Hindlimb muscle (tissue), 1 donor: ENCODE data around the gene PTGER3. TPM values are rescaled to one million over a fixed set of nuclear protein-coding genes. Genes with fewer than 3 reads are reported as not detected.

Source experiments
- DNase-seq: peaks from one replicate; pipeline ENCODE4 v3.0.0-alpha.2; 2013
- polyA plus RNA-seq: library from polyadenylated mRNA; unstranded; fragments of 120-200 nt; gene quantifications from one replicate; pipeline ENCODE4 v1.2.1, GENCODE V29; 2013; ENCODE audit not compliant: insufficient read length

Gene PTGER3
- 1.2 TPM for polyA plus RNA-seq

DNA sequence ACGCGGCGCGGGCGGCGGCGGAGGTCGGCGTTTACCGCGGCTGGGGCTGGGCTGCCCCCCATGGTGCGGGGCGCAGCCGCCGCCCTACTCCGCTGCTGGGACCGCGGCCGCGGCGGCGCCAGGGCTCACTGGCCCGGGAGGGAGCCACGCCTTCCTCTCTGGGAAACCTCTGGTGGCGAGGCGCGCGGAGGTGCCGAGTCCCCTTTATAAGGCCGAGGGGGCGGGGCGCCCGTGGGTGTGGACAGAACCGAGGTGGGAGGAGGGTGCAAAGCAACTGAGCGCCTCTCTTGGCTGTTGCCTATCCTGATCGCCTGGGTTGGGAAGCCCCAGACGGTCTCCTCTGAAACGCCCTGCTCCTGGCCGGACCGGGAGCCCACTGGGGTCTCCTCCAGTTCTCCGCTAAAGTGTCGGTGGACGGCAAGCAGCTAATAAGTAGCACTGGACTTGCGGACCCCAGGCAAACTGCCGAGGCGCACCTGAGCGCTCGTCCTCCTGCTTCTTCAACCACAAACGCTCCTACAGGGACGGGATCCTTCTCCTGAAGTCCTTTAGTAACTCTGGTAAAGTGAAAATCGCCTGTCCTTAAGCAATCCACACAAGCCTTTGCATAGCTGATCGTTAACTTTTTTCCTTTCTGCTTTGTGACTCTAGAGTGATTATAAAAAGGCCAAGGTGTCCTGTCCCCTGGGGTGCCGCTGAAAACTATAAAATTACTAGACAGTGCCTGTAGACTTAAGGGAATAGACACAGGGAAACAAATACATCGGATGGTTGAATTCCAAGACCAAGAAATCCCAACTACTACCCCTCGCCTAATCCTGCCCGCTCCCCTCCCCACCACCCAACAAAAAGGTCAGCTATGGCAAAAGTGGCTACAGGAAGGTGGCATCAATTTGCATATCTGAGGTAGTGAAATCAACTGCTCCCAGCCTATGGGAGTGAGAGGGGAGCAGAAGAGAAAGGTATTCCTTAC lies at the start of gene PTGER3:
PTGER3 (minus strand) TSS at position 182 of the 973 bp plus-strand sequence. CDS start 239 bp downstream, outside the sequence.
- DNase-seq: no peak

DNA sequence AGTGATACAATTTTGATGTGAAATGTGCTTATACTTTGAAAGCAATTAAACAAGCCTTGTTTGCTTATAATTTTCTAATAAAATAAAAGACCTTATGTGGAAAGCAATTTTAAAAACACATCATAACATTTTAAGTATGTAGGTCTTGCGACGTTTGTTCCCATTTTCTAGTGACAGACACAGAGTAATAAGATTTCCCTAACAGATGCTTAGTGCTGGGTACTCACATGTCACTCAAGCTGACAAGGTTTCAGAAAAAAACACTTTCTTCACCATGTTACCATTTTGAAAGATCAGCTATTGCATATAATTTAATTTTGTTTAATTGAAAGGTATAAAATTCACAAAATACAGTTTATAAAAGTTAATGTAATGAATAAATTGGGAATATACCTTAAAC lies 47.3 kb upstream of the PTGER3 start:
- DNase-seq: no peak

DNA sequence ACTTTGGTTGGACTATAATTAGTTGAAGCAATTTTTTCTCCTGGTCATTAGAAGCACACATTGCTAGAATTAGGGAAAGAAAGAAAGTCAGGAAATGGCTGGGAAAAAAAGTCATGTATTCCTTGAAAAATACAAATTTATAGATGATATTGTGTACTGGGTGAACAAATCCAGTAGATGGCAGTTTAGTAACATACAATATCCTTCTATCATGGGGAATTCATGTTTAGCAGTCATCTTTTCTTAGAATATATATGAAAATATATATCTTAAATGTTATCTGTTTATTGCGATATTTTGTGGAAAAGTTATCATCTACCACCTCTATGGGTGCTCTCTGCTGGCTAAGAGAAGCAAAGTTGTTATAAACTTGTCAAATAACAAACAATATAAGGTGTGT lies 46.3 kb upstream of the PTGER3 start:
- no peak for DNase-seq

DNA sequence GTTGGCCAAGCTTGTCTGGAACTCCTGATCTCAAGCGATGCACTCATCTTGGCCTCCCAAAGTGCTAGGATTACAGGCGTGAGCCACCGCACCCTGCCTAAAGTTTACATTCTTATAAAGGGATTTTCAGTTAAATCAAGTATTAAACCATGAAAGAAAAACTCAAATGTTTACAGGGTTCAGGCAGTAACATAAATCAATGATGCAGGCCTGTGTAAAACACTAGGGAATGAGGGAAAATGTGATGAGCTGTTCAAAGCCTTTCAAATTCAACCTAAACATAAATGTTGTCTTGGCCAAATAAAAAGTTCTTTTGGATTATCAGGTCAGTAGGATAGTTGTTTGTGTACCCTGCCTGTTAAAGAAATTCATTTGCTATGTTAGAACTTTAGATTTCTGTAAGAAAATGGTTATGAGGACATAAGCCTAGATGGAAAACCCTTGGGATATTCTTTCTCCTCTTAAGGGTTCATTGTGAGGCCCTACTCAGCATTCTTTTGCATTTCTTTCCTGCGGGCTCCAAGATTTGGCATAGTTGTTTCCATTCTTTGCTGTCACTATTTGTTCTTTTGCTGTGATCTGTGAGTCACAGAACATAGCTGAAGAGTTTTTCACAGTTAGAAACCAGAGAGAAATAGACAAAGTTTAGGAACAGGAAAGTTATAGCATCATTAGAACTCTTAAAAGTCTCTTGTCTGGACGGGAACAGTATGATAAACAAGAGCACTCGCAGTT lies 42.1 kb upstream of the PTGER3 start:
- DNase-seq: no peak

DNA sequence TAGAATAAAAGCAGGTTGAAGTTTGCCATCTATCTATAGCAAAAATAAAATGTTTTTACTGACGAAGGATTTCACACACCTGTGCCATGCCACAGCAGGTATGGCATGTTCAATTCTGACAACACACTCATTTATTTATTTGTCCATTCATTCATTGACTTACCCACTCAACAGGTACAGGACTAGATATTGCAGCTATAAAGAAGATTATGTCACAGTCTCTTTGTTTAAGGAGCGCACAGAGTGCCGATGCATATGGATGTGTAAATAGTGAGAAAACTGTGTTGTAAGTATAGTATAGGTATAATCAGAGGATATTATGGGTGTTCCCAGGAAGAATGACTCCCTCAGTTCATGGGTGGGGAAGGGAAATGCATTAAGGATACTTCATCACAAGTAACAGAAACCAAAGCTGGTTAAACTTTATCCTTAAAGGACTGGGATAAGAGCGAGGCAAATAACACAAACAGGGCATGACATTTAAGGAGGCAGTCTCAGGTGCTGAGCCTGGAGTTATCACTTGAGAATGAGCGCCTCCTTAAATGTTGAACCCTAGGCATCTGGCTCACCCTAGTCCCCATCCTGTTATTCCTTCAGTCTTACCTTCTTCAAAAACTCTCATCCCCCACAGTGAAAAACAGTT lies 41.1 kb upstream of the PTGER3 start:
- DNase-seq: no peak

DNA sequence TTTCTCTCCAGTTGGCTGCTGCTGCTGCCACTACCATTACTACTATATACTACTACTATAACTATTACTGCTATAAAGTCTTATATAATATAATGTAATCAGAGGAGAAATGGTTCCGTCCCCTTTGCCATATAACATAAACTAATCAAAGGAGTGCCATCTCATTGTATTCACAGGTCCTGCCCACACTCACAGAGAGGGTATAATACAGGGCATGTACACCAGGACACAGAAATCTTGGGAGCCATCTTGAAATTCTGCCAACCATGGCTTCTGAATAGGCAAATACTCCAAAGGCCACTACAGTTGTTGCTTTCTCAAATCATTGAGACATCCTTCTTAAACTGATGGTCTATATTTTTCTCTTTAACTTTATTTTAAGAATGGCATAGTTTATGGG lies 40.1 kb upstream of the PTGER3 start:
- DNase-seq: no peak

DNA sequence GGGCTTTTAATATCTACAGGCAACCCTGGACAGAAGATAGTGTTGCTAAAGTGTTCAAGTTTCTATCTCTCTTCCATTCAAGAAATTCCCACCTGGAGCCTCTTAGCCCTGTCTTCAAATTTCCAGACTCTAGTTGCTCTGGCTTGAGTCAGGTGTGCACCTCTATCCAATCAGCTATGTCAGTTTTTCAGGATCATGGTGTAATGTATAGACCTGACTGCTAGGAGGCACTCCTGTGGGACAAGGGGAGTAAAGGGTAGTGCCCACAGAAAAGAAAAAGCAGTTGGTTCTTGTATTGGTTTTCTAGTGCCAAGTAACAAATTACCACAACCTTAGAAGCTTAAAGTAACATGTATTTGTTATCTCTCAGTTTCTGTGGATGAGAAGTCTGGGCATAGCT lies 39.4 kb upstream of the PTGER3 start:
- no peak for DNase-seq

DNA sequence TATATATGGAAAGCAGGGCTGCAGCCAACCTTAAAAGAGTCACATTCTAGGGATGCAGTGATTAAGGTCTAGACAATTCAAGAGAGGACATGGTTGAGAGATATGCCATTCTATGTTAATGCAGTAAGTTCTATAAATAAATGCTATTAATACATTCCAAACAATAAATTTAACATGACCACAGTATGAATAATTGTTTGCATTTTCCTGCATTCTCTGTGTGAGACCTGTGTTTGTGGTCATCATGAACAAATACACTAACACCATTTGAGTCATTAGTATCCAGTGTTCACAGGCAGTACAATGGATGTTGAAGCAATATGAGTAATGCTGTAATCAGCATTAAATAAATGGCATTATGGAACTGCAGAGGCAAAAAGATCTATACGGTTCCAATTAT lies 38.7 kb upstream of the PTGER3 start:
- no peak for DNase-seq

DNA sequence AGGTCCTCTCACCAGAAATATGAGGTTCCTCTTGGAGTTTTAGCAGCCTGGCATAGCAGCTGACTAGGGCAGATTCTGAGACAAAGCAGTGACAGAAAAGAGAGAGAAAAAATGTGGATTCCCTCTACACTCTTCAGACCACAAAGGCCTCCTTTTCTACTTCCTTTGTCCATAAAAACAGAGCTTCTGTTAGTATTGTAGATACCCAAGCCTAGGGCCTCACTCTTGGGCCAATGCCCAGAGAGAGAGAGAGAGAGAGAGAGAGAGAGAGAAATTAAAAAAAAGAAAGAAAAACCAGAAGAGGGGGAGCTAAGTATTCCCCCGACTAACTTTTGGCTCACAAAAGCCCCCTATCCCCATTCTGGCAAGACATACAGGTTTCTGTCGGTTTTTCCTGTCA lies 35.7 kb upstream of the PTGER3 start:
- no peak for DNase-seq

DNA sequence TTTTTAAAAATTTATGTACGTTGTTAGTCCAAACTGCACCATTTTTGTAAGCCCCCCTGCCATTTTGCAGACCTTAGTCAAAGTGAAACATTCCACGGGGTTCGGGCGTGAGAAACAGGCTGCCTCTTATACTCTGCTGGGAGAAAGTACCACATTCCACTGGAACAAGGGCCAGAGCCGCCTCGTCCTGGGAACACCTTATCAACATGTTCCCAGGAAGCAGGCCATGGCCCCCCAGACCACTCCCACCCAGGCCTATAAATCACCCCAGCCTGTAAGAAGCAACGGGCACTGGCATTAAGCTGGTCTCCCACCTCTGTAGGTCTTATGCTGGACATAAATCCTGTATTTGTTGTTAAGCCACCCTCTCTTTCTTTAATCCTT lies 34.1 kb upstream of the PTGER3 start:
- no peak for DNase-seq

DNA sequence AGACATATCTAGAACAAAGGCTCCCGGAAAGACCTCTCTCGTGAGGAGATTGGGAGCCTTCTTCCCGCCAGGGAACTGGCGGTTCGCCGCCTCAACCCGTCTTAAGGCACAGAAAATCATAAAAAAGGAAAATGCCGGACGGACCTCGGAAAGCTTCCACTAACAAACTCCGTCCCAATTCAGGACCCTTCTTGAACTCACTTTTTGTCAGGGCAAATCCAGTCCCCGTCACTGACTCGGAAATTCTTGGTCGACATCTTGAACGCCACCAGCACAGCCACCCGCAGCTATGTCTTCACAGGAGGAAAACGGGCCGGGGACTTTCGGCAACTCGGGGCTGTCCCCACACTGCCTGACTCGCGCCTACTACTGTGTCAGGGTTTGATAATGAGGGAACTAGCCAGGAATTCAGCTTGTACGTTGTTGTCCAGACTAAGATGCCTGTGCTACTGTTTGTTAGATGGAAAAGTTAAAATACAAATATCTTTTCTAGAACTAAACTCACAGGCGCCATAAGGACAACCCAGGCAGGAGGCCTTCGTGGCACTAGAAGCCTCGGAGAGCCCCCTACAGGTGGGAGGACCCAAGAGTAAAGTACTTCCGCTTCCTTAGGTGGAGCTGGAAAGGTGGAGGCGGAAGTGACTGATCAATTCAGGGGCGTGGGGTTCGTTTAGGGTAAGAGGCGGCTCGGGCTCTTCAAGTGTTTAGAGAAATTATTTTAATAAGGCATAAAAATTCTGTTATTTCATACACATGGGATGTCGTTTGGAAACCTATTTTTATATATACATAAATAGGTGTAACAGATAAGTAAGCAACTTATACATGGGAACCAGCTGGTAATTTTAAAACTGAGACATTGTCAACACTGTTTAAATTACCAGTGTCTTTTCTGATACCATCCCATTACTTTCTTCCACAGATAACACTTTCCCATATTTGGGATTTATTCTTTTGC lies 33.4 kb upstream of the PTGER3 start, which contains the start of gene ZRANB2:
ZRANB2 (minus strand) TSS at position 297 of the 958 bp plus-strand sequence; CDS start at position 257, 40 bp downstream.
- peak; percentile 93 for DNase-seq

DNA sequence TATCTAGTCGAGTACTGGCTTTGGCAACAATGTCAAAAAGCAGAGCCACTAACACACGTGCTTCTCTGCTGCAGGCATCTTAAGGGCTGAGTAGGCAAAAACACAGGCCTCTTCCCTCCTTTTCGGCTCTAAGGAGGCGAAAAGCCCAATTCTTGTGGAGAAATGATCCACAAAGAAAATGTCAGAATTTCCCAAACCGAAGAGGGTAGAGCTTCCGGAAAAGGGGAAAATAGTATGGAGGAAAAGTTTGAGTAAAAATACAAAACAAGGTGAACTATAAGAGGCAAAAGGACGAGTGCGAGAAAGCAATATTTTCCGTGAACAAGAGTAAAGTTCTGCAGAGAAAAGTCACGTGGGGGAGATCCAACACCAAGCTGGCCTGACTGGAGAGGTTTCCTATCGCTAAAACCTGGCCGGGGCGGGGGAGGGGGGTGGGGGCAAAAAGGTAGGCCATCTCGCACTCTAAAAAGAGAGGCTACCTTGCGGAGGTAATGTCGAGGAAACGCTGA lies 32.7 kb upstream of the PTGER3 start:
- DNase-seq: peak; percentile 15

DNA sequence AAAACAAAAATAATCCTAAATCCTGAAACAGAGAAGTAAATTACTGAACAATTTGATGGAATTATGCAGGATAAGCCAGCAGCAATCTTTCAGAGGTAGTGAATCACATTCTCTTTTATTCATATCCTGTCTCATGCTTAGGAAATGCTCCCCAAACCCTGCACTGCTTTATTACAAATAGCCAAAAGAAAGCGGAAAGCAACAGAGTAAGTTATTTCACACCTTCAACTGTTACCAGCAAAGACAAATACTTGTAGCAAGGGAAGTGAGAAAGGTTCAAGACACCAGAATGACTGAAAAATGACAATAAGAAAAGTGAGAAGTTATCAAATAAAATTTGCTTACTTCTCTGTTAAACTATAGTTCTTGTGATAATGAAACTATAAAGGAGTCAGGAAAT lies 27.1 kb upstream of the PTGER3 start:
- no peak for DNase-seq

DNA sequence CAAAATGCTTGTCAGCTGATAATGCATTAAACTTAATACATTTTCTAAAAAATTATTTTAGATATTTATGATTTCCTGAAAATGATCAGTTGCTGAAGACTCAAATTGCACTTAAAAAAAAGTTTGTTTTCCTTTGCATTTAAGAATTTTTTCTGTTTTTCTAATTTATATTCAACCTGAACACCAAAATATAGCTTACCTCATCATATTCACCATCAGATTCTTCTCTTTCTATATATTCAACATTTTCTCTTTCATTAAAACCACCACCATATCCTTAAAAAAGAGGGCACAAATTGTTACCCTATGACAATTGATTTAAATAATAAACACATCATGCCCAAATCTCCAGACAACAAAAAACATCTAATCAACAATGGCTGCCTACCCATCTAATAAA lies 24.7 kb upstream of the PTGER3 start:
- DNase-seq: no peak

DNA sequence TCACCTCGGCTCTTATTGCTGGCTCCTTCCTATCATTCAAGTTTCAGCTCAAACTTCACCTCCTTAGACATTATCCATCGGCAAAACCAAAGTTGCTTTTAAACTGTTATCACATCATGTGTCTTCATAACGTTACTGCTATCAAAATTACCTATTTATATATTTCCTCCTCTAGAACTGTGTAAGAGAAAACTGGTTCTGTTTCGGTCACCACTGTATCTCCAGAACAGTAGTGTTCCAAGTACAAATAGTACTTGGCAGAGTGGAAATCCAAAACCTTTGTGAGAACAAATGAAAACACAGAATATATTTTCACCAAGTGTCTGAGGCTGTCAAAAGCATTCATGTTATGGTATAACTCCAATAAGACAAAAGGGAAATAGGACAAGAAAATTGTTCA lies 24.1 kb upstream of the PTGER3 start:
- DNase-seq: no peak

DNA sequence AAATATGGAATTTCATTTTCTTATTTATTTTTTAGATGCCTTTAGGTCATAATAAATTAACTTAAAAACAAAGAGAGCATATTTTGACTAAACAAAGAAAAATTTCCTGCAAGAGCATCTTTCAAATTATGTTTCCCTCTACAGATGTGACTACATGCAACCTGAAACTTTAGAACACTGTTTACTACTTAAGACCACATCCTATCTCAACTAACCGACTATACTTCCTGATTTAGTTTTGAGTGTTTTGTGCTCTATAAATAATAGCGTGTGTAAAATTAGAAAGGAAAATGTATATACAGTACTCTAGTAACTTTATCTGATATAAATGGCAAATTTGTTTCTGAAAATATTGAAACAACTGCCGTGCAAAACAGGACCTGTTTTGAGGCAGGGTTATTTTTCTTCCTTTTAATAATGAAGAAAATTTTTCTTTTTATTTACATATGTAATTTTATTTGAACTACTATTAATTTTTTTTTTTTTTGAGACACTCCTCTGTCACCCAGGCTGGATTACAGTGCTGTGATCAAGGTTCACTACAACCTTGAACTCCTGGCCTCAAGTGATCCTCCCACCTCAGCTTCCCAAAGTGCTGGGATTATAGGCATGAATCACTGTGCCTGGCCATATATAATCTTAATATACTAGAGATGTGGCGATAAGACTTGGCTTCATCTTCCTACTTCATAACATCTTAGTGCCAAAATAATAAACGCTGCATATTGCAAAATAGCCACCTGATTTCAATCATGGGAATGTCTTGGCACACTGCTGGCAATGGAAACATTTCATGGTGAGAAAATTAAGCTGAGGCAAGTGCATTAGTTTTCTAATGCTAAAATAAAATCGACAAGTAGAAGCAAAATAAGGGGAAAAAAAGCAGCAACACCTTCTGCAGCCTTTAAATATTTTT lies 21.0 kb upstream of the PTGER3 start:
- no peak for DNase-seq

DNA sequence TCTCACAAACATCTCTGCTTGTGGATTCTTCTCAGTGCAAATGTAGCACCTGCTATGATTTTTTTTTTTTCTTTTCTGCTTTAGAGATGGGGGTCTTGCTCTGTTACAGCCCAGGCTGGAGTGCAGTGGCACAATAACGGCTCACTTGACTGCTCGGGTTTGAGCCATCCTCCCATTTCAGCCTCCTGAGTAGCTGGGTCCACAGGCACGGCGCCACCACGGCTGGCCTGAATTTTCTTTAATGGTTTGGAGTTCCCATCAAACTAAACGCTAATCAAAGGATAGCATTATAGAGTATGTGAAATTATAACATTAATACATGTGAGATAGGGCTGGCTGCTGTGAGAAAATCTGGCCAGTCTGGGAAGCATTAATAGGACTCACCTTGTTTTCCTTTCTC lies 7.2 kb upstream of the PTGER3 start:
- DNase-seq: no peak

DNA sequence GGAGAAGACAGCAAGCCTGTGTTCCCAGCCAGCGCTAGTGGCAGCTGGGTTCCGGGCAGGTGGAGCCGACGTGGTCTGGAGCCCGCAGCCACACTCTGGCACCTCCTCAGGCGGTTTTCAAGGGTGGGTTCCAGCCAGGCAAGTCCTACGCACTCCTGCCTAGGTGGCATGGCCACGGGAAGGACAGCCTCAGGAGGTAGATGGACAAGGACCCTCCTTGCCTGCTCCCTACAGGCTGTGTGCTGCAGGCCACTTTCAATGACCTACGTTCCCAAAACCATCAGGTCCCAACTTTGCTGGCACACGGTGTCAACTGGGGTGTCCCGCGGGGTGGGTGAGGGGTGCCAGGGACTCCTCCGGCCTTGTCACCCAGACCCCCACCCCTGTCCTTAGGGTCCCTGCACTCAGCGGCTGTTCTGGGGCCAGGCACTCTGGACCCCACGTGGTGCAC lies 6.7 kb upstream of the PTGER3 start:
- no peak for DNase-seq

DNA sequence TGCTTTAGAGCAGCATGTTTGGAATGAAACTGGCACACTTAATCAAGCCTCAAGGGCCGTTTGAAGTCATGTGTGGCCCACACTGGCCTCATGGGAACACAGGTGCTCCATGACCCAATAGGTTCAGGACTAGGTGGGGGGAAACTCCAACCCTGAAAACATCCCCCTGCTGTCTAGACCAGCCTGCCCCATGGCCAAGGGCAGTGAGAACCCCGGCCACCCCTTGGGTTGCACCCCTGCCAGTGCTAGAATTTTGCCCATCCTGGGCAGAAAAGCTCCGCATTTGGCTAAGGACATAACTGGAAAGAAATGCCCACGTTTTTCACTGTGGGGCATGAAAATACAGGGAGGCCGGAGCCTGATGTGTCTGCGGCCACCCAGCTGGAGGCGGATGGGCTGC lies 6.1 kb upstream of the PTGER3 start:
- DNase-seq: no peak

DNA sequence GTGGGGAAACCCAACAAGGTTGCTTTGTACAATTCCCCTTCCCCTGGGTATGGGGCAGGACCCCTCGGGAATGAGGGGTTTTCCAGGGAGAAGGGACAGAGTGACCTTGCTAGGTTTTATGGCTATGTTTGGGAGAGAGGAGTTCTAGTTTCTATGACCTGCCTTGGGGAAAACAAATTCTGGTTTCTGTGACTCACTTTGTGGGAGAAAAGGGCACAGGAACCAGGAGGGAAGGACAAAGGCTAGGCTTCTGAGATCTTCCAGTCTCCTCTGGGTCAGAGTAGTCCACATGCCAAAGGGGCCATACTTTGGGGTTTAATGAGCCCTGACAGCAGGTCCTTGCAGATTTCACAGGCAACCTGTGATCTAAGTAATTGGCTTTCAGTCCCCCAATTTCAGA lies 5.5 kb upstream of the PTGER3 start:
- no peak for DNase-seq
